ENCODE data around the gene PPP2R5E.

Gene PPP2R5E

GRCh38 chr14:63517354-63517753 lies 25.8 kb downstream of the PPP2R5E start:
- DNase-seq: no peak

- DNase-seq: no peak
Observed at GRCh38 chr14:63515240-63515639, 27.9 kb downstream of the PPP2R5E start.

GRCh38 chr14:63513756-63514155 lies 29.4 kb downstream of the PPP2R5E start:
- DNase-seq: no peak

- DNase-seq: no peak
Observed at GRCh38 chr14:63512861-63513260, 30.3 kb downstream of the PPP2R5E start.

- DNase-seq: no peak
Observed at GRCh38 chr14:63510538-63510937, 32.6 kb downstream of the PPP2R5E start.

- no peak for DNase-seq
Observed at GRCh38 chr14:63508033-63508432, 35.1 kb downstream of the PPP2R5E start.

GRCh38 chr14:63504648-63505047 lies 38.5 kb downstream of the PPP2R5E start:
- no peak for DNase-seq

- no peak for DNase-seq
Observed at GRCh38 chr14:63501429-63501828, 41.7 kb downstream of the PPP2R5E start.

- DNase-seq: no peak
Observed at GRCh38 chr14:63499701-63500250, 43.4 kb downstream of the PPP2R5E start.

- DNase-seq: no peak
Observed at GRCh38 chr14:63496837-63497400, 46.3 kb downstream of the PPP2R5E start.

GRCh38 chr14:63493246-63493645 lies 49.9 kb downstream of the PPP2R5E start:
- no peak for DNase-seq

- DNase-seq: no peak
Observed at GRCh38 chr14:63492391-63492790, 50.8 kb downstream of the PPP2R5E start.

- DNase-seq: no peak
Observed at GRCh38 chr14:63487724-63488123, 55.5 kb downstream of the PPP2R5E start.

- DNase-seq: no peak
Observed at GRCh38 chr14:63486738-63487137, 56.4 kb downstream of the PPP2R5E start.

GRCh38 chr14:63483315-63483714 lies 59.9 kb downstream of the PPP2R5E start:
- no peak for DNase-seq

- DNase-seq: no peak
Observed at GRCh38 chr14:63480599-63480998, 62.6 kb downstream of the PPP2R5E start.

GRCh38 chr14:63478437-63478852 lies 64.7 kb downstream of the PPP2R5E start:
- no peak for DNase-seq

- DNase-seq: no peak
Observed at GRCh38 chr14:63478010-63478409, 65.2 kb downstream of the PPP2R5E start.

GRCh38 chr14:63477556-63477955 lies 65.6 kb downstream of the PPP2R5E start:
- DNase-seq: no peak

GRCh38 chr14:63475761-63476160 lies 67.4 kb downstream of the PPP2R5E start:
- no peak for DNase-seq

GRCh38 chr14:63474844-63475243 lies 68.3 kb downstream of the PPP2R5E start:
- no peak for DNase-seq

- DNase-seq: no peak
Observed at GRCh38 chr14:63474111-63474510, 69.1 kb downstream of the PPP2R5E start.

GRCh38 chr14:63472986-63473788 lies 70.0 kb downstream of the PPP2R5E start:
- no peak for DNase-seq
